HFF-Myc (cell line): ENCODE results near the gene DIP2B.
"Not testable (repeated sequence)": the region's sequence is repeated elsewhere in the genome, so short reads cannot be mapped to it uniquely, and the experiment has no call there.

Experiments
- DNase-seq: peaks from one replicate; pipeline ENCODE4 v3.0.0-alpha.2; 2011; ENCODE audit warnings: low read depth; ENCODE audit errors: extremely low read depth
- H3K4me3 ChIP-seq: replicated peaks from 2 replicates; pipeline ENCODE4 v1.5.1; 2011; ENCODE audit warnings: low read depth, mild to moderate bottlenecking, control low read depth, low read length
- CTCF ChIP-seq: IDR thresholded peaks from 2 replicates; pipeline ENCODE4 v1.5.1; 2012; ENCODE audit warnings: mild to moderate bottlenecking, low read depth, low read length, control low read depth; ENCODE audit errors: missing control alignments

Gene DIP2B

GRCh38 chr12:50665609-50666008, 160.8 kb downstream of the DIP2B start:
- no peak for DNase-seq
- no peak for TF ChIP-seq CTCF
- H3K4me3 ChIP-seq = no peak overlapping the region

- DNase-seq = no peak
- no peak for TF ChIP-seq CTCF
- H3K4me3 ChIP-seq = no peak overlapping the region
Observed at GRCh38 chr12:50666023-50666422, 161.2 kb downstream of the DIP2B start.

- DNase-seq = no peak
- no peak for TF ChIP-seq CTCF
- no peak overlapping the region for H3K4me3 ChIP-seq
Observed at GRCh38 chr12:50672158-50672557, 167.4 kb downstream of the DIP2B start.

- no peak for TF ChIP-seq CTCF
- no peak for DNase-seq
- H3K4me3 ChIP-seq = no peak overlapping the region
Observed at GRCh38 chr12:50676756-50677155, 172.0 kb downstream of the DIP2B start.

GRCh38 chr12:50677858-50678257, 173.1 kb downstream of the DIP2B start:
- no peak for TF ChIP-seq CTCF
- H3K4me3 ChIP-seq = no peak overlapping the region
- DNase-seq = peak; percentile 14

GRCh38 chr12:50678650-50679365, 174.0 kb downstream of the DIP2B start:
- no peak for DNase-seq
- TF ChIP-seq CTCF = no peak
- H3K4me3 ChIP-seq = no peak overlapping the region

GRCh38 chr12:50679612-50680011, 174.8 kb downstream of the DIP2B start:
- TF ChIP-seq CTCF = no peak
- H3K4me3 ChIP-seq = no peak overlapping the region
- DNase-seq = no peak

- H3K4me3 ChIP-seq, DNase-seq: not testable (repeated sequence)
Observed at GRCh38 chr12:50681064-50681463, 176.3 kb downstream of the DIP2B start.
